ENCODE measurements around the gene CCDC107.

GRCh38 chr9:35690294-35690613 lies 32.2 kb downstream of the CCDC107 start:
- TF ChIP-seq CTCF (IDR thresholded peaks at IDR 0.05) (no peak), ZFX (IDR thresholded peaks at IDR 0.05; ENCODE audit: borderline replicate concordance) (no peak)

Measured in 22Rv1 (cell line).